Activated CD8-positive, alpha-beta T cell treated with anti-CD3 and anti-CD28 coated beads for 36 hours (primary cell): ENCODE measurements around the gene IGFN1. TPM values are rescaled to one million over a fixed set of nuclear protein-coding genes. Genes with fewer than 3 reads are reported as not detected.

Experiments used
- ATAC-seq: fragments of 200-7000 bp; cut with Tn5 transposase; one replicate; pipeline ENCODE4 v1.10.0; 2021; ENCODE audit warnings: mild to moderate bottlenecking, moderate library complexity
- CTCF ChIA-PET: fragments of 350-600 bp; sonication (Branson Sonifier 250); formaldehyde crosslinking; loops from one replicate; lab custom pipeline; 2021; ENCODE audit warnings: antibody characterized with exemption; lab: Charles Lee
- POLR2A ChIA-PET: fragments of 350-600 bp; sonication (Branson Sonifier 250); formaldehyde crosslinking; loops from one replicate; lab custom pipeline; 2021; ENCODE audit warnings: antibody characterized with exemption; lab: Charles Lee
- DNase-seq: peaks from one replicate; pipeline ENCODE4 v3.0.0-alpha.2; 2020
- H3K27ac Mint-ChIP-seq: one replicate; pipeline ENCODE4 v1.8.0; 2021; ENCODE audit warnings: mild to moderate bottlenecking, mixed read lengths
- H3K27me3 Mint-ChIP-seq: one replicate; pipeline ENCODE4 v1.8.0; 2021; ENCODE audit warnings: mixed read lengths
- H3K36me3 Mint-ChIP-seq: one replicate; pipeline ENCODE4 v1.8.0; 2021; ENCODE audit warnings: low read depth, mixed read lengths
- H3K4me1 Mint-ChIP-seq: one replicate; pipeline ENCODE4 v1.8.0; 2021; ENCODE audit warnings: low read depth, mixed read lengths
- H3K4me3 Mint-ChIP-seq: one replicate; pipeline ENCODE4 v1.8.0; 2021; ENCODE audit warnings: mild to moderate bottlenecking, moderate library complexity, mixed read lengths
- H3K9me3 Mint-ChIP-seq: one replicate; pipeline ENCODE4 v1.8.0; 2021; ENCODE audit warnings: mixed read lengths
- CTCF ChIP-seq: fragments of 200-600 bp; IDR thresholded peaks from one replicate; pipeline ENCODE4 v1.8.0; 2022; ENCODE audit warnings: antibody characterized with exemption, mild to moderate bottlenecking
- intact Hi-C: fragments of 100-400 bp; cut with micrococcal nuclease; formaldehyde crosslinking; loops from one replicate; pipeline ENCODE4 v1.10.0; 2022
- total RNA-seq, 2 experiments: library from RNA; stranded (reverse); gene quantifications; one replicate each; pipeline ENCODE4 v1.2.3, GENCODE V29; 2021

Gene IGFN1
- total RNA-seq, 2 experiments from 2014 or later = not detected

GRCh38 chr1:201213106-201213770 lies 22.6 kb downstream of the IGFN1 start:
- no peak for ATAC-seq
- ChIA-PET CTCF (no interaction called here), POLR2A (no interaction called here)
- Mint-ChIP-seq H3K9me3 (no peaks in the 10 kb centered on the region), H3K27me3 (peaks cover 8% of the 10 kb centered on the region), H3K4me1 (no peaks in the 10 kb centered on the region), H3K4me3 (no peak overlapping the region), H3K27ac (no peak overlapping the region), H3K36me3 (no peaks in the 10 kb centered on the region)
- TF ChIP-seq CTCF = no peak
- no peak for DNase-seq
- intact Hi-C loops = no loop called here

- ATAC-seq (no peak), DNase-seq (no peak)
- POLR2A ChIA-PET = no interaction called here
- Mint-ChIP-seq H3K36me3 (no peaks in the 10 kb centered on the region), H3K4me3 (no peak overlapping the region), H3K4me1 (no peaks in the 10 kb centered on the region), H3K9me3 (no peaks in the 10 kb centered on the region), H3K27ac (no peak overlapping the region), H3K27me3 (peaks cover 8% of the 10 kb centered on the region)
- intact Hi-C loops = no loop called here
- no peak for TF ChIP-seq CTCF
- CTCF ChIA-PET = no interaction called here
Measured at GRCh38 chr1:201213926-201214325, 23.3 kb downstream of the IGFN1 start.

GRCh38 chr1:201214461-201214860 lies 23.8 kb downstream of the IGFN1 start:
- Mint-ChIP-seq H3K4me3 (no peak overlapping the region), H3K4me1 (no peaks in the 10 kb centered on the region), H3K27me3 (peaks cover 8% of the 10 kb centered on the region), H3K27ac (no peak overlapping the region), H3K9me3 (no peaks in the 10 kb centered on the region), H3K36me3 (no peaks in the 10 kb centered on the region)
- ChIA-PET CTCF (no interaction called here), POLR2A (no interaction called here)
- ATAC-seq = peak; percentile 51
- no peak for TF ChIP-seq CTCF
- intact Hi-C loops = no loop called here
- peak; percentile 14 for DNase-seq

GRCh38 chr1:201214886-201215285 lies 24.3 kb downstream of the IGFN1 start:
- H3K36me3 Mint-ChIP-seq = no peaks in the 10 kb centered on the region
- intact Hi-C loops = no loop called here
- no peak for ATAC-seq
- POLR2A ChIA-PET = no interaction called here
- TF ChIP-seq CTCF = no peak
- DNase-seq = no peak
- H3K4me3 Mint-ChIP-seq = no peak overlapping the region
- H3K9me3 Mint-ChIP-seq = no peaks in the 10 kb centered on the region
- H3K27ac Mint-ChIP-seq = no peak overlapping the region
- peaks cover 8% of the 10 kb centered on the region for H3K27me3 Mint-ChIP-seq
- CTCF ChIA-PET = no interaction called here
- H3K4me1 Mint-ChIP-seq = no peaks in the 10 kb centered on the region

GRCh38 chr1:201215531-201216357 lies 25.1 kb downstream of the IGFN1 start:
- no peak for ATAC-seq
- no peak for TF ChIP-seq CTCF
- intact Hi-C loops = no loop called here
- H3K36me3 Mint-ChIP-seq = no peaks in the 10 kb centered on the region
- DNase-seq = no peak
- H3K27me3 Mint-ChIP-seq = peaks cover 7% of the 10 kb centered on the region
- no peak overlapping the region for H3K4me3 Mint-ChIP-seq
- POLR2A ChIA-PET = no interaction called here
- no peak overlapping the region for H3K27ac Mint-ChIP-seq
- H3K9me3 Mint-ChIP-seq = no peaks in the 10 kb centered on the region
- H3K4me1 Mint-ChIP-seq = no peaks in the 10 kb centered on the region
- CTCF ChIA-PET = no interaction called here
